Left lung (tissue), 10 donors: ENCODE data around the gene ZNF22. TPM values are rescaled to one million over a fixed set of nuclear protein-coding genes. Genes with fewer than 3 reads are reported as not detected.

ENCODE experiments used
- ATAC-seq: fragments of 200-7000 bp; cut with Tn5 transposase; one replicate; pipeline ENCODE4 v1.9.1; 2020; ENCODE audit warnings: moderate library complexity
- DNase-seq, 4 donors: peaks; one replicate each; pipeline ENCODE4 v3.0.0-alpha.2; 2013 to 2020
- H3K27ac ChIP-seq, 2 donors: fragments of 200-600 bp; sonication (generic) in 1 of 2; one replicate each; pipeline versions ENCODE4 v1.5.0 to v1.8.0; 2020 to 2021
- H3K27me3 ChIP-seq, 2 donors: fragments of 200-600 bp; sonication (generic) in 1 of 2; one replicate each; pipeline versions ENCODE4 v1.5.0 to v1.8.0; 2020 to 2021
- H3K36me3 ChIP-seq, 2 donors: fragments of 200-600 bp; sonication (generic) in 1 of 2; one replicate each; pipeline versions ENCODE4 v1.5.0 to v1.8.0; 2020 to 2021
- H3K4me1 ChIP-seq, 2 donors: fragments of 200-600 bp; one replicate each; pipeline ENCODE4 v1.8.0; 2021
- H3K4me3 ChIP-seq, 2 donors: fragments of 200-600 bp; sonication (generic) in 1 of 2; one replicate each; pipeline versions ENCODE4 v1.5.0 to v1.8.0; 2020 to 2021; ENCODE audit warnings: mild to moderate bottlenecking in 1 of 2
- H3K9me3 ChIP-seq, 2 donors: fragments of 200-600 bp; sonication (generic) in 1 of 2; one replicate each; pipeline versions ENCODE4 v1.5.0 to v1.8.0; 2020 to 2021
- intact Hi-C, 2 donors: fragments of 100-400 bp; cut with DNase I; formaldehyde crosslinking; loops; one replicate each; pipeline versions ENCODE4 v1.11.2 to v1.14.2; 2022
- polyA plus RNA-seq, 6 donors: library from polyadenylated mRNA; unstranded; fragments of 120-200 nt; gene quantifications; one replicate each; pipeline ENCODE4 v1.2.1, GENCODE V29; 2013; ENCODE audit not compliant: insufficient read length in 6 of 6
- total RNA-seq, 2 donors: library from RNA; stranded (reverse); fragmentation: NEBNext Ultra II Directional; extraction: Animal tissue kit (Norgen Biotek cat#: 25700); gene quantifications; one replicate each; pipeline ENCODE4 v1.2.1, GENCODE V29; 2021
- TF ChIP-seq, protein P1 (sequence below), 2 donors: fragments of 200-600 bp; sonication (generic) in 1 of 2; IDR thresholded peaks; one replicate each; pipeline versions ENCODE4 v1.5.0 to v1.8.0; 2021; ENCODE audit warnings: antibody characterized with exemption in 2 of 2
- donor health status: DM: no; HTN: yes; CAD: no.
- donor health status: DM: no; HTN: no; CAD: no.

ZNF22 gene
- total and polyA plus RNA-seq, 8 donors, result 19.3 to 80.0 (median 75.0) TPM

DNA sequence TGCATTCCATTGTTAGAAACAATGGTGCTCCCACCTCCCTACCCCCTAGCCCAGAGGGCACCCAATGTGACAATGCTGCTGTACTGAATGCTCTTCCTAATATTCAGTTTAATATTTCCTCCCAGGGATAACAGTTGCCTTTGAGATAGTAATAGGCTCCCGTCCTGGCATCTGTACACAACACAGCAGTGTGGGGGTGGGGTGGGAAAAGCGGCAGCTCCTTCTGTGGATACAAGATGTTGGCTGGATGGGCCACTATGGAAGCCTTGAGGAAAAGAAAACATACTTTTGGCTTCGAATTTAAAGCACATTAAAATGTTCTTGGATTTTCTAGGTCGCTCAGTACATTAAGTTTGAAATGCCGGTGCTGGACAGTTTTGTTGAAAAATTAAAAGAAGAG, 9.2 kb upstream of the ZNF22 start:
- peaks cover 3 to 49% of the 10 kb centered on the region in 2 donors for H3K4me1 ChIP-seq
- intact Hi-C loops, result no loop called here
- TF ChIP-seq, protein P1, sequence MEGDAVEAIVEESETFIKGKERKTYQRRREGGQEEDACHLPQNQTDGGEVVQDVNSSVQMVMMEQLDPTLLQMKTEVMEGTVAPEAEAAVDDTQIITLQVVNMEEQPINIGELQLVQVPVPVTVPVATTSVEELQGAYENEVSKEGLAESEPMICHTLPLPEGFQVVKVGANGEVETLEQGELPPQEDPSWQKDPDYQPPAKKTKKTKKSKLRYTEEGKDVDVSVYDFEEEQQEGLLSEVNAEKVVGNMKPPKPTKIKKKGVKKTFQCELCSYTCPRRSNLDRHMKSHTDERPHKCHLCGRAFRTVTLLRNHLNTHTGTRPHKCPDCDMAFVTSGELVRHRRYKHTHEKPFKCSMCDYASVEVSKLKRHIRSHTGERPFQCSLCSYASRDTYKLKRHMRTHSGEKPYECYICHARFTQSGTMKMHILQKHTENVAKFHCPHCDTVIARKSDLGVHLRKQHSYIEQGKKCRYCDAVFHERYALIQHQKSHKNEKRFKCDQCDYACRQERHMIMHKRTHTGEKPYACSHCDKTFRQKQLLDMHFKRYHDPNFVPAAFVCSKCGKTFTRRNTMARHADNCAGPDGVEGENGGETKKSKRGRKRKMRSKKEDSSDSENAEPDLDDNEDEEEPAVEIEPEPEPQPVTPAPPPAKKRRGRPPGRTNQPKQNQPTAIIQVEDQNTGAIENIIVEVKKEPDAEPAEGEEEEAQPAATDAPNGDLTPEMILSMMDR (IDR thresholded peaks at IDR 0.05), result no peak
- no peaks in the 10 kb centered on the region for H3K27me3 ChIP-seq
- H3K4me3 ChIP-seq, result no peak overlapping the region
- DNase-seq (no peak), ATAC-seq (no peak)
- peaks cover 0 to 75% of the 10 kb centered on the region in 2 donors for H3K36me3 ChIP-seq
- no peaks in the 10 kb centered on the region for H3K9me3 ChIP-seq
- peak overlapping the region in 1 of 2 donors; percentile 30 for H3K27ac ChIP-seq

DNA sequence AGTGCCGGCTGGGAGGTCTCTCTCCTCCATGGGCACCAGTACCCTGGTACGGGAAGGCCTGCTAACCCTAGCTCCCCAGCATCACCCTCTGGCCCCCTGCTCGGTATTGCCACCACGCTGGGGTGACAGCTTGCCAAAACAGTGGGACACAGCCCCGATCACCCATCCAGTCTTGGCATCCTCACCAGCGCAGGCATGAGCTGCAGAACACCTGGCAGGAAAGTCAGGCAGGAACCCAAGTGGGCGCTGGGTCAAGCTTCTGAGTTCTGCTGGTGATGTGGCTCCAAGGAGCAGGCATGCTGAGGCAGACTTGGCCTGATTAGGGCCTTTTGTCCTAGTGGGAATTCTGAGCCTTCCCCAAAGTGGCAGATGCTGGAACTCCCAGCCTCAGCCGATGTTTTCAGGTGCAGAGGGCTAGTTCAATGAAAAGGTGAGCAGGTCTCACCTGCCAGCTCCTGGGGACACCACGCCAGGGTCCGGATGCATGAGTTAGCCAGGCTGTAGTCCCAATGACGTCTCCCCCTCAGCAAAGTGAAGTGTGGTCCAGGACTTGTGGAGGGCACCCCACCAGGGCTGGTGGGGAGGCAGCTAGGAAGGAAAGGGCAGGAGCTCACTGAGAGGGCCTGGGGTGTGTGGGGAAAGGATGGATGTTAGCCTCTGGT, 8.5 kb upstream of the ZNF22 start:
- Histone ChIP-seq H3K4me3 (no peak overlapping the region), H3K4me1 (peaks cover 3 to 55% of the 10 kb centered on the region in 2 donors), H3K9me3 (no peaks in the 10 kb centered on the region), H3K27me3 (no peaks in the 10 kb centered on the region), H3K27ac (peak overlapping the region in 1 of 2 donors; percentile 30), H3K36me3 (peaks cover 0 to 69% of the 10 kb centered on the region in 2 donors)
- no peak for DNase-seq
- no peak for ATAC-seq
- intact Hi-C loops, result no loop called here
- TF ChIP-seq, protein P1 (IDR thresholded peaks at IDR 0.05), result no peak

DNA sequence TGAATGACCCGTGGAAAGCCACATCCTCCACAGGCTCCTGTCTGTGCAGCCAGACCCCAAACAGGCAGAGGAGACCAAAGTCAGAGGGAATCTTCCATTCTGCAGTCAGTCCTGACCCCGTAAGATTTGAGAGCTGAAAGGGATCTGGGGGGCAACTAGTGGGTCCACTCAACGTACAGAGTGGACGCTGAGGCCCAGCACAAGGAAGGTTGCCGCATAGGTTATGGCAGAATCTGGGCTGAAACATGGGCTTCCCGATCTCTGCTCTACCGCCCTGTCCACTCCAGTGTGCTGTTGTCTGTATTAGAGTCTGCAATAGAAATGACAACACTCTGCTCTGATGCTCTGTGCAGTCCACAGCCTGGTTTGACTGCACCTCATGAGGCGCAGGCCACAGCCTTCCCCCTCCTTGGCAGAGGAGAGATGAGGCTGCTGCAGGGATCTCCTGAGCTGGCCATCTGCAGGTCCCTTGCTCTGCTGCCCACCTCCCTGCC, 7.9 kb upstream of the ZNF22 start:
- Histone ChIP-seq H3K27ac (no peak overlapping the region), H3K27me3 (no peaks in the 10 kb centered on the region), H3K9me3 (no peaks in the 10 kb centered on the region), H3K4me1 (peaks cover 3 to 59% of the 10 kb centered on the region in 2 donors), H3K4me3 (no peak overlapping the region), H3K36me3 (peaks cover 0 to 63% of the 10 kb centered on the region in 2 donors)
- TF ChIP-seq, protein P1 (IDR thresholded peaks at IDR 0.05), result no peak
- DNase-seq (no peak), ATAC-seq (no peak)
- intact Hi-C loops, result no loop called here

DNA sequence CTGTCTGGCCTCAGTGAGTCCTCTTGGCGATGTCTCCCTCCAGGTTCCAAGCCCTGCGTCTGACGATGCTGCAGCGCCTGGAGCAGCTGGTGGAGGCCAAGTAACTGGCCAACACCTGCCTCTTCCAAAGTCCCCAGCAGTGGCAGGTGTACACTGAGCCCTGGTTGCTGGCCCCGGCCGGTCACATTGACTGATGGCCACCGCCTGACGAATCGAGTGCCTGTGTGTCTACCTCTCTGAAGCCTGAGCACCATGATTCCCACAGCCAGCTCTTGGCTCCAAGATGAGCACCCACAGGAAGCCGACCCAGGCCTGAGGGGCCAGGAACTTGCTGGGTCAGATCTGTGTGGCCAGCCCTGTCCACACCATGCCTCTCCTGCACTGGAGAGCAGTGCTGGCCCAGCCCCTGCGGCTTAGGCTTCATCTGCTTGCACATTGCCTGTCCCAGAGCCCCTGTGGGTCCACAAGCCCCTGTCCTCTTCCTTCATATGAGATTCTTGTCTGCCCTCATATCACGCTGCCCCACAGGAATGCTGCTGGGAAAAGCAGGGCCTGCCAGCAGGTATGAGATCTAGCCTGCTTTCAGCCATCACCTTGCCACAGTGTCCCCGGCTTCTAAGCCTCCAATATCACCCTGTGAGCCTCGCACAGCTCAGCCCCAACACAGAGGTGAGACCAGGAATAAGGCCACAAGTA, 7.3 kb upstream of the ZNF22 start:
- no peak for ATAC-seq

More for the DNA sequence above, 7.3 kb upstream of the ZNF22 start:
- H3K4me3 ChIP-seq, result no peak overlapping the region
- TF ChIP-seq, protein P1 (IDR thresholded peaks at IDR 0.05), result no peak
- peaks cover 0 to 57% of the 10 kb centered on the region in 2 donors for H3K36me3 ChIP-seq
- H3K4me1 ChIP-seq, result peaks cover 3 to 59% of the 10 kb centered on the region in 2 donors
- peak overlapping the region in 1 of 2 donors; percentile 9 for H3K27ac ChIP-seq
- no peak for DNase-seq
- no peaks in the 10 kb centered on the region for H3K9me3 ChIP-seq
- H3K27me3 ChIP-seq, result no peaks in the 10 kb centered on the region
- intact Hi-C loops, result no loop called here
